DMS53 treated with DMSO at 0.1 percent for 48 hours (cell line): ENCODE data around the gene DNA2.
"Not testable (repeated sequence)": the region's sequence is repeated elsewhere in the genome, so short reads cannot be mapped to it uniquely, and the experiment has no call there.

Experiments
- DNase-seq: peaks from one replicate; lab custom pipeline; 2025; ENCODE audit not compliant: unreplicated experiment; lab: John Stamatoyannopoulos, UW

DNA2 gene

DNA sequence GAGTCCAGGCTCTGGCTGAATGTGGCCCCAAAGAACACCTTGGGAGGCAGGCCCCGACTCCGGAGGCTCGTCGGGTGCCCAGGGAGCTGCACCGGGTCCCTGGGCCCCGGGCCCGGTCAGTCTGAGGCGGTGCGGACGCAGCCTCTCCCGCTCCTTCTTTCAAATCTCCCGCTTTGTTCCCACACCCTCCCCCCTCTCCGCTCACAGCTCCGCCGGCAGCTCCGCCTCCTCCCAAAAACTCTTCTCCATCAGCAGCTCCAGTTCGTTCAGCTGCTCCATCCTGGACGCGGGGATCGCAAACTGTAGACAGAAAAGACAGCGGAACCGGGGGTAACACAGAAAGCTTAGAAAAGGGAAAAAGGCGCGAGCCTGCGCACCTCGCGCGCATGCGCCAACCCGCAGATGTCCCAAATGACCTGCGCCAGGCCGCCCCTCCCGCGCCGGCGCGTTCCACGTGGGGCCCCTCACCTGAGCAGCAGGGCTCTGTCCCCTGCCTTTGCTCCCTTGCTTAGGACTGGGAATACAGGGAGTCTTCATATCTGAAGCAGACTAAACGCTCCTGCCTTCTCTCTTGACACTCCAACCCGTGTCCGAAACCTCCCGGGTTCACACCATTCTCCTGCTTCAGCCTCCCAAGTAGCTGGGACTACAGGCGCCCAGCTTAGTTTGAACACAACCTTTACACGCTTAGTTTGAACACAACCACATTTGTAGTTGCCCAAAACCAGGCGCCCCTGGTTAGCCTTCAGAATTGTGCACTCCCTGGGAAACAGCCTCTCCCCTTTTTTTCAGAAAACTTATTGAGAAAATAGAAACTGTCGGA is at the start of gene DNA2:
Gene DNA2 (minus strand): TSS at position 388 of the 823 bp plus-strand sequence. CDS start 109 bp downstream, at position 279.
- DNase-seq: peak; percentile 72

DNA sequence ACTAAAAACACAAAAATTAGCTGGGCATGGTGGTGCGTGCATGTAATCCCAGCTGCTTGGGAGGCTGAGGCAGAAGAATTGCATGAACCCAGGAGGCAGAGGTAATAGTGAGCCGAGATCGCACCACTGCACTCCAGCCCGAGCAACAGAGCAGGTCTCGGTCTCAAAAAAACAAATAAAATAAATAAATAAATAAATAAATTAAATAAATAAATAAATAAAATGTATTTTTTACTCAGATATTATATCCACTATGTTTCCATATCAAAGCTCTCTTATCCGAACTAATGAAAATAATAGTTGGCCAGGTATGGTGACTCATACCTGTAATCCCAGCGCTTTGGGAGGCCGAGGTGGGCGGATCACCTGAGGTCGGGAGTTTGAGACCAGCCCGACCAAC is 46.8 kb upstream of the DNA2 start:
- not testable (repeated sequence) for DNase-seq

DNA sequence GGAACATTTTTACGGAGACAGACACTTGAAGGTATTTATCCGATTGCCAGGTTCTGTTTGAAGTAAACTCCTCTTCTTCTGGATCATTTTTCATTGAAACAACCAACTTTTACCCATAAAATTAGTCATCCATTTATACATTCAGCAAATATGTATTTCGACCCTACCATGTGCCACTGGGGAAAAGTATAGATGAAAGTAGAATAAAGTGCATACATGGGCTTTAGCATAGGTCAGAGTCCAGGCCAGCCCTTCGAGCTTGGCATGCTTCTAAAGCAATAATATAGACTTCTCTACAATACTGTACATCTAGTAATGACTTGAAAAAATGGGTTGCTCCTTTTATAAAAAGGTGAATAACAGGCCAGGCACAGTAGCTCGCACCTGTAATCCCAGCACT is 45.4 kb upstream of the DNA2 start:
- DNase-seq: no peak

- no peak for DNase-seq
Observed at GRCh38 chr10:68516766-68517165, 45.0 kb upstream of the DNA2 start.

- DNase-seq: not testable (repeated sequence)
Observed at GRCh38 chr10:68516216-68516615, 44.4 kb upstream of the DNA2 start.

- DNase-seq: no peak
Observed at GRCh38 chr10:68508090-68508489, 36.3 kb upstream of the DNA2 start.

DNA sequence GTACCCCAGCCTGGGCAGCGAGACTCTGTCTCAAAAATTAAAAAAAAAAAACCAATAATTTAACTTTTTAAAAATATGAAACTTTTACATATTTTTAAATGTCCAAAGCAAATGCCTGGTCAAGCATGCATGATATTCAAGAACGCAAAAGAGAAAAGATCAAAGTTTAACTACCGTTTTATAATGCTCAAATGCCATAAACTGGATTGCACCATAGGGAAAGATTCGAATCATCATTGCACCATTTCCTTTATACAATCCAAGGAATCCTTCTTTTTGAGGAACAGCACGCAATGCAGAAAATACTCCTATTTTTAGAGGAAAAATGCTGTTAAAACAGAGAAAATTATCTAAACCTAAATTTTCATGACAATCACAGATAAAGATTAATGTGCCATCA is 34.6 kb upstream of the DNA2 start:
- no peak for DNase-seq

DNA sequence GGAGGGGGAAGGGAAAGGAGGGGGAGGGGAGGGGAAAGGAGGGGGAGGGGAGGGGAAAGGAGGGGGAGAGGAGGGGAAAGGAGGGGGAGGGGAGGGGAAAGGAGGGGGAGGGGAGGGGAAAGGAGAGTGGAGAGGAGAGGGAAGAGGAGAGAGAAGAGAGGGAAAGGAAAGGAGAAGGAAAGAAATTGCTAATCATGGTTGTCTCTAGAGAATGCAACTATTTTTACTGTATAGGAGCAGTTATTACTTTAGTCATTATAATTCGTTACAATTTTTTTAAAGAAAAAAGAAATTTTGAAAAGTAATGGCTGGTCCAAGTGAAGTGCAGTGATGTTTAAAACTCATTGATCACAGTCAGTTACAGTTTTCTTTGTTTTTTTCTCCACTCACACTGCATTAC is 31.1 kb upstream of the DNA2 start:
- no peak for DNase-seq

GRCh38 chr10:68501691-68502090 is 29.9 kb upstream of the DNA2 start:
- DNase-seq: no peak

DNA sequence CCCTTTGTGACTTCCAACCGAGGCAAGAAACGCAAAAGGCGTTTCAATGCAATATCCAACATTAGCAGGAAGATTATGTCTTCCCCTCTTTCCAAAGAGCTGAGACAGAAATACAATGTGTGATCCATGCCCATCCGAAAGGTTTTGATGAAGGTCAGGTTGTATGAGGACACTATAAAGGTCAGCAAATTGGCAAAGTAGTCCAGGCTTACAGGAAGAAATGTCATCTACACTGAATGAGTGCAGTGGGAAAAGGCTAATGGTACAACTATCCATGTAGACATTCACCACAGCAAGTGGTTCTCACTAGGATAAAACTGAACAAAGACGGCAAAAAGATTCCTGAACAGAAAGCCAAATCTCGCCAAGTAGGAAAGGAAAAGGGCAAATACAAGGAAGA is 27.8 kb upstream of the DNA2 start:
- DNase-seq: no peak

DNA sequence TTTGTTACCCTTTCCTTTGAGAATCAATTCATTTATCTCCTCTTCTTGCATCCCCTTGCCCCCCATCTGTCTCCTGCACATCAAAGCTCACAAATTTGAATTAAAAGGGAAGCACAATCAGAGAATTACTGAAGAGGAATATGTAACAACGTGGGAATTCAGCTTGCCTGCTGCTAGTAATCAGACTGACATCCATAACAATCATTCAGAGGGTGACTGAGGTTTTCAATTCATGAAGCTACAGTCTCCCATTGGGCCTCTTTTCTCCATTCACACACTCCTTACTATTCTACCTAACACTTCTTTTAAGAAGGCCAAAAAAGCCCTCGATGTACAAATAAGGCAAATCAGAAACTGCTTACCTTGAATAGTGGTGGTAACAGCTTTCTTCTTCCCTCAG is 24.3 kb upstream of the DNA2 start:
- no peak for DNase-seq

GRCh38 chr10:68492118-68492517 is 20.3 kb upstream of the DNA2 start:
- no peak for DNase-seq

- DNase-seq: no peak
Observed at GRCh38 chr10:68489919-68490318, 18.1 kb upstream of the DNA2 start.

GRCh38 chr10:68474021-68474420 is 2.2 kb upstream of the DNA2 start:
- DNase-seq: no peak

- DNase-seq: no peak
Observed at GRCh38 chr10:68471063-68471585, 649 bp downstream of the DNA2 start.

- no peak for DNase-seq
Observed at GRCh38 chr10:68470300-68470699, 1.5 kb downstream of the DNA2 start.

DNA sequence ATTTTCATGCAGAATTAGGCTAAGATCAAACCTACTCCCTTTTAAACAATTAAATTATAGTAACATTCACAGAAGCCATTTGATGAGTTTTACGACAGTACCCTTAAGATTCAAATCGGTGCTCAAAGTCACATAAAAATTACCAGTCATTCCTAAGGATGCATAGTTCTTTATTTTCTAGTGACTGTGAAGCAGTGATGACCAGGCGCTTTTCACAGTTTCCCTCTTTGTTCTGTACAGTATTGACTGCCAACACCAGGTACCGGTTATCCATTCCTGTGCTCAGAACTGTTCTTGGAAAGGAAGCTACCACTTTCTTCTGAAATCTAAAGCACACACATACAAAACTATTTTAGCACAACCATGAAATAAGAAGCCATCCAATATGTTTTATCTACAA is 1.9 kb downstream of the DNA2 start:
- no peak for DNase-seq

DNA sequence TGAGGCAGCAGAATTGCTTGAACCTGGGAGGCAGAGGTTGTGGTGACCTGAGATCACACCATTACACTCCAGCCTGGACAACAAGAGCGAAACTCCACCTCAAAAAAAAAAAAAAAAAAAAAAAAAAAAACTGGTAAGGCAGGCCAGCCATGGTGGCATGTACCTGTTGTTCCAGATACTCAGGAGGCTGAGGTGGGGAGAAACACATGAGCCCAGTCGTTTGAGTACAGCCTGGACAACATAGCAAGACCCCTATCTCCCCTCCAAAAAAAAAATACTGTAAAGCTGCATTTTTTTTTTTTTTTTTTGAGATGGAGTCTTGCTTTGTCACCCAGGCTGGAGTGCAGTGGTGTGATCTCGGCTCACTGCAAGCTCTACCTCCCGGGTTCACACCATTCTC is 7.0 kb downstream of the DNA2 start:
- not testable (repeated sequence) for DNase-seq

GRCh38 chr10:68463365-68464093 is 8.2 kb downstream of the DNA2 start:
- no peak for DNase-seq

DNA sequence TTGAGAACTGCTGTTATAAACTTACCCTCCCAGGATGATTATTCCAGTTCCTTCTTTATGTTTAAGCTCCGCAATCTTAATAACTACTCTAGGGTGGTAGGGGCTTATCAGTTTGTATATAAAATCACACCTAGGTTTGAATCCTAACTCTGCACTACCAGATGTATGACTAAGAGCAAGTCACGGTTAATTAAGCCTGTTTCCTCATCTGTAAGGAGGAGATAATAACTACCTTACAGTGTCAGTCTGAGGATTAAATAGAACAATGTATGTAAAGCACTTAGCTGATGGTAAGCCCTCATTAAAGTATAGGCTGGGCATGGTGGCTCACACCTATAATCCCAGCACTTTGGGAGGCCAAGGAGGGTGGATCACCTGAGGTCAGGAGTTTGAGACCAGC is 9.2 kb downstream of the DNA2 start:
- no peak for DNase-seq

GRCh38 chr10:68461032-68461431 is 10.7 kb downstream of the DNA2 start:
- DNase-seq: no peak

- not testable (repeated sequence) for DNase-seq
Observed at GRCh38 chr10:68449698-68450097, 22.1 kb downstream of the DNA2 start.
